Trophoblast cell (in vitro differentiated cells and primary cell): Measurements from ENCODE around the gene OGFOD2.
A peak's percentile ranks its signal among the peaks of the same experiment; 100 is the strongest.

ENCODE experiments used
- DNase-seq, 2 donors: peaks; one replicate each; pipeline ENCODE4 v3.0.0-alpha.2; 2016
- H2AFZ ChIP-seq: 2 replicates; pipeline ENCODE4 v1.6.1; 2013; ENCODE audit warnings: low read length, moderate library complexity, mild to moderate bottlenecking; ENCODE audit not compliant: insufficient read depth, poor library complexity
- H2AK5ac ChIP-seq: 2 replicates; pipeline ENCODE4 v1.6.1; 2013; ENCODE audit warnings: mild to moderate bottlenecking, low read length
- H2BK120ac ChIP-seq: 2 replicates; pipeline ENCODE4 v1.6.1; 2013; ENCODE audit warnings: low read length, mild to moderate bottlenecking, moderate library complexity; ENCODE audit not compliant: insufficient read depth, poor library complexity
- H2BK12ac ChIP-seq: 2 replicates; pipeline ENCODE4 v1.6.1; 2013; ENCODE audit warnings: mild to moderate bottlenecking, low read length, moderate library complexity
- H2BK5ac ChIP-seq: 2 replicates; pipeline ENCODE4 v1.6.1; 2013; ENCODE audit warnings: low read length, low read depth, moderate library complexity, mild to moderate bottlenecking; ENCODE audit not compliant: poor library complexity
- H3K14ac ChIP-seq: 2 replicates; pipeline ENCODE4 v1.6.1; 2013; ENCODE audit warnings: mild to moderate bottlenecking, low read length
- H3K18ac ChIP-seq: 2 replicates; pipeline ENCODE4 v1.6.1; 2013; ENCODE audit warnings: mild to moderate bottlenecking, low read length
- H3K23ac ChIP-seq: 2 replicates; pipeline ENCODE4 v1.6.1; 2013; ENCODE audit warnings: low read length
- H3K27ac ChIP-seq: 2 replicates; pipeline ENCODE4 v1.5.1; 2013; ENCODE audit warnings: low read depth, mild to moderate bottlenecking, inconsistent platforms, low read length, moderate library complexity
- H3K27me3 ChIP-seq: 2 replicates; pipeline ENCODE4 v1.6.1; 2013; ENCODE audit warnings: inconsistent platforms, mild to moderate bottlenecking, low read length, moderate library complexity; ENCODE audit not compliant: insufficient read depth
- H3K36me3 ChIP-seq, 2 experiments: 1 replicate in 1 of 2; 2 replicates in 1 of 2; pipeline ENCODE4 v1.6.1; 2013; ENCODE audit warnings: low read length in 2 of 2, mild to moderate bottlenecking in 2 of 2, moderate library complexity in 1 of 2; ENCODE audit not compliant: insufficient read depth in 2 of 2, control insufficient read depth in 1 of 2
- H3K4ac ChIP-seq: 2 replicates; pipeline ENCODE4 v1.6.1; 2013; ENCODE audit warnings: low read depth, mild to moderate bottlenecking, low read length, moderate library complexity
- H3K4me1 ChIP-seq, 2 experiments: 1 replicate in 1 of 2; 2 replicates in 1 of 2; pipeline ENCODE4 v1.6.1; 2013; ENCODE audit warnings: low read length in 2 of 2, mild to moderate bottlenecking in 2 of 2, moderate library complexity in 1 of 2; ENCODE audit not compliant: insufficient read depth in 2 of 2, control insufficient read depth in 1 of 2
- H3K4me2 ChIP-seq: 2 replicates; pipeline ENCODE4 v1.6.1; 2013; ENCODE audit warnings: inconsistent platforms, mild to moderate bottlenecking, low read length, moderate library complexity
- H3K4me3 ChIP-seq: 2 replicates; pipeline ENCODE4 v1.5.1; 2013; ENCODE audit warnings: mild to moderate bottlenecking, low read depth, low read length, inconsistent platforms
- H3K79me1 ChIP-seq: one replicate; pipeline ENCODE4 v1.6.1; 2013; ENCODE audit warnings: low read length
- H3K79me2 ChIP-seq: 2 replicates; pipeline ENCODE4 v1.6.1; 2013; ENCODE audit warnings: low read length, mild to moderate bottlenecking; ENCODE audit not compliant: control insufficient read depth, insufficient read depth, poor library complexity
- H3K9ac ChIP-seq: 2 replicates; pipeline ENCODE4 v1.6.1; 2013; ENCODE audit warnings: mild to moderate bottlenecking, low read length
- H3K9me3 ChIP-seq: 2 replicates; pipeline ENCODE4 v1.6.1; 2013; ENCODE audit warnings: low read depth, mild to moderate bottlenecking, control low read depth, inconsistent platforms, low read length; ENCODE audit not compliant: insufficient read depth
- H4K12ac ChIP-seq: 2 replicates; pipeline ENCODE4 v1.6.1; 2013; ENCODE audit warnings: low read depth, mild to moderate bottlenecking, low read length, moderate library complexity
- H4K8ac ChIP-seq: 2 replicates; pipeline ENCODE4 v1.6.1; 2013; ENCODE audit warnings: low read depth, mild to moderate bottlenecking, low read length, moderate library complexity
- H4K91ac ChIP-seq: one replicate; pipeline ENCODE4 v1.6.1; 2013; ENCODE audit warnings: low read depth, mild to moderate bottlenecking, low read length, moderate library complexity
- WGBS: extraction: QIAGEN DNeasy Blood & Tissue Kit; methylation state at CpG from one replicate; pipeline ENCODE4 v1.1.7; 2013; ENCODE audit warnings: missing lambda C conversion rate; ENCODE audit not compliant: insufficient read length, insufficient coverage; ENCODE audit errors: extremely low coverage; 5-methylcytosine and 5-hydroxymethylcytosine counted together

OGFOD2 gene

DNA sequence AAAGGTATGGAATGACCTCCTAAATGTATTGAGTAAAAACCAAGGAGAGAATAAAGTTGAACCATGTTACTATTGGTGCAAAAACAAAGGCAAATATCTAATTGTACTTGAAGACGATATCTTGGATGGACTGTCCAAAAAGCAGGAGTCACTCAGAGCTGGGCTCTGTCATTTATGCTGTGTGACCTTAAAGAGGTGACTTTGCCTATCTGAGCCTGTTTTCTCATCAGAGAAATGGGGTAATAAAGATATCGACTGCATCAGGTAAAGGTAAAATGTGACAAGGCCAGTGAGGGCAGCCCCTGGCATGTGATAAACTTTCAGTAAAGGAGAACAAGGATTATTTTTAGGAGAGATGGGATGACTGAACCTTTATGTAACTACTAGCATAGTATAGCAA lies 6.9 kb upstream of the OGFOD2 start:
- H3K4ac ChIP-seq, result no peak overlapping the region
- H3K14ac ChIP-seq, result no peak overlapping the region
- no peaks in the 10 kb centered on the region for H3K27me3 ChIP-seq
- no peak overlapping the region for H3K23ac ChIP-seq
- no peak overlapping the region for H3K9ac ChIP-seq
- H3K27ac ChIP-seq, result no peak overlapping the region
- H4K8ac ChIP-seq, result no peak overlapping the region
- H3K79me2 ChIP-seq, result no peaks in the 10 kb centered on the region
- no peak overlapping the region for H4K12ac ChIP-seq
- H3K79me1 ChIP-seq, result peaks cover 5% of the 10 kb centered on the region
- H3K36me3 ChIP-seq, result no peaks in the 10 kb centered on the region
- peaks cover 3 to 8% of the 10 kb centered on the region in 2 experiments for H3K4me1 ChIP-seq
- H3K4me2 ChIP-seq, result no peak overlapping the region
- H2AK5ac ChIP-seq, result no peak overlapping the region
- no peak overlapping the region for H2AFZ ChIP-seq
- H4K91ac ChIP-seq, result no peak overlapping the region
- DNase-seq, result no peak
- H3K4me3 ChIP-seq, result no peak overlapping the region
- no peaks in the 10 kb centered on the region for H3K9me3 ChIP-seq
- WGBS, result no CpG with 5 or more reads among the region's 2 CpGs
- no peak overlapping the region for H2BK5ac ChIP-seq
- H2BK120ac ChIP-seq, result no peak overlapping the region
- H3K18ac ChIP-seq, result no peak overlapping the region
- no peak overlapping the region for H2BK12ac ChIP-seq

GRCh38 chr12:122969676-122970075 lies 5.4 kb upstream of the OGFOD2 start:
- H4K8ac ChIP-seq, result no peak overlapping the region
- H3K27me3 ChIP-seq, result no peaks in the 10 kb centered on the region
- peak in 1 of 2 donors; percentile 28 for DNase-seq
- no peak overlapping the region for H2AK5ac ChIP-seq
- no peak overlapping the region for H2BK12ac ChIP-seq
- no peak overlapping the region for H2BK5ac ChIP-seq
- H3K4me2 ChIP-seq, result no peak overlapping the region
- H4K91ac ChIP-seq, result no peak overlapping the region
- no peak overlapping the region for H2AFZ ChIP-seq
- no peak overlapping the region for H4K12ac ChIP-seq
- peaks cover 3% of the 10 kb centered on the region for H3K79me2 ChIP-seq
- peaks cover 8 to 10% of the 10 kb centered on the region in 2 experiments for H3K4me1 ChIP-seq
- no peak overlapping the region for H3K9ac ChIP-seq
- no peak overlapping the region for H3K4ac ChIP-seq
- H3K36me3 ChIP-seq, result no peaks in the 10 kb centered on the region
- H3K9me3 ChIP-seq, result no peaks in the 10 kb centered on the region
- WGBS, result no CpG with 5 or more reads among the region's 4 CpGs
- H3K18ac ChIP-seq, result no peak overlapping the region
- H3K4me3 ChIP-seq, result no peak overlapping the region
- H3K14ac ChIP-seq, result no peak overlapping the region
- no peak overlapping the region for H3K23ac ChIP-seq
- H3K27ac ChIP-seq, result no peak overlapping the region
- H2BK120ac ChIP-seq, result no peak overlapping the region
- H3K79me1 ChIP-seq, result peaks cover 8% of the 10 kb centered on the region

DNA sequence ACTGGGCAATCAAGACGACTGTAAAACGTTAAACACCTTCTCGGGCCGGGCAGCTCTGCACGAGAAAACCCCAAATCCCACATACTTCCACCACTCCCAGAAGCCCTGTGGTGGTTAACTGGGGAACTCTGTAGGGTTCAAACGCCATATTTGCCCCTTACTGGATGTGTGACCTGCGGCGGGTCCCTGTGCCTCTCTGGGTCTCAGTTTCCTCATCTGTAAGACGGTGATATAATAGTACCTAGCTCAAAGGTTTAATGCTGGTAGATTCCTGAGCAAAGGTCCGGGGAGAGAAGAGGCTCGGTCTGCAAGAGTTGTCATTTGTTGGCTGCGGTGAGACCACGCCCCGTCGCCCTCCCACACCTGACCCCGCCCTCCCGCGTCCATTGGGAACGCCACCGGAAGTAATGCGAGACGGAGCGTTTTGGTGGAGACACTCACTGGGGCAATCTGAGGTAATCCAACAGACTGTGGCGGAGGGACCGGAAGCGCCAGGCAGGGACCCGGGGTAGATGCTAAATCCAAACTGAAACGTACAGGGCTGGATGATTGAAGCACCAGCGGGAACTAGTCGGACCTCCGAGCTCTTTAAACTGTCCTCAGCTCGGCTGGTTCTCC lies 661 bp upstream of the OGFOD2 start:
- Histone ChIP-seq H3K4me1 (peaks cover 13 to 14% of the 10 kb centered on the region in 2 experiments), H3K9me3 (peaks cover 2% of the 10 kb centered on the region), H4K8ac (peak overlapping the region; percentile 98), H2AK5ac (peak overlapping the region; percentile 50), H3K4me3 (peak overlapping the region; percentile 100), H3K14ac (peak overlapping the region; percentile 88), H4K91ac (peak overlapping the region; percentile 98), H3K9ac (peak overlapping the region; percentile 87), H3K36me3 (peaks cover 16 to 19% of the 10 kb centered on the region in 2 experiments), H3K27ac (peak overlapping the region; percentile 77), H2BK12ac (peak overlapping the region; percentile 20), H2BK5ac (peak overlapping the region; percentile 84), H3K79me2 (peaks cover 7% of the 10 kb centered on the region), H3K79me1 (peaks cover 8% of the 10 kb centered on the region), H3K4ac (peak overlapping the region; percentile 50), H3K4me2 (peak overlapping the region; percentile 94), H2AFZ (peak overlapping the region; percentile 89), H3K27me3 (no peaks in the 10 kb centered on the region), H3K18ac (peak overlapping the region; percentile 74), H2BK120ac (peak overlapping the region; percentile 95), H4K12ac (peak overlapping the region; percentile 92), H3K23ac (no peak overlapping the region)
- no CpG with 5 or more reads among the region's 32 CpGs for WGBS
- peak; percentile 98 to 100 for DNase-seq

DNA sequence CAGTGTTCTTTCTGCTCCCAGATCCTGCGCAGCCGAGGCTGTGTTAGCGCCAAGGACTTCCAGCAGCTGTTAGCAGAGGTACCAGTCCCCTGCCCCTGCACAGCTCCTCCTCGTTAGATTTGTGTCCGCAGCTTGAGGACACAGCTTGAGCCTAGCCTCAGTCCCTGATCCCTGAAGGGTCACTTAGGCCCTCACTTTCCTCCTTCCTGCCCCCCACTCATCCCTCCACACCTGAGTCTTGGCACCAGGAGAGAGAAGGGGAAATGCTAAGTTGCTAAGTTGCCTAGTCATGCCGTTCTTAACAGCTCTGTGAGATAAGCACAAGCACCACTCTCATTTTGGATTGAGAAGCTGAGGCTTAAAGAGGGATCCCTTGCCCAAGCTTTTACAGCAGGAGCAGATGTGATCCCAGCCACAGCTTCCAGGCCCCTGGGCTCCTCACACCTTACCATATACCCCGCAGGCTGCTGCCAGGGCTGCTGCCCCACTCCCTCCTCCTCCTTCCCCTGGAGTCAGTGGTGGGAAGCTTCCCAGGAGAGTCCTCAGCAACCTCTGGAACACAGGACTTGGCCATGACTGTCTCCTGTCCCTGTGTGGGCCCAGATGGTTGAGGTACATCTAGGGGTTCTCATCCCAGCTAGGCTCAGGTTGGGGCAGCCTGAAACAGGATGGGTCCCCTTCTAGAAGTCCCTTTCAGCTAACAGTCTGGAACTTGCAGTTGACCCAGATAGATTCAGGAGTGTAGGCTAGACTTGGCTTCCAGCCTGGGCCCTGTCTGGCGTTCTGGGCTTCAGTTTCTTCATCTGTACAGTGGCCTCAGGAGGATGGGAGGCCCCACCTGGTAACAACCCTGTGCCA lies 975 bp downstream of the OGFOD2 start:
- H4K12ac ChIP-seq, result peak overlapping the region; percentile 21
- peak overlapping the region; percentile 100 for H3K4me3 ChIP-seq
- WGBS, result no CpG with 5 or more reads among the region's 8 CpGs
- H3K36me3 ChIP-seq, result peaks cover 16 to 19% of the 10 kb centered on the region in 2 experiments
- DNase-seq, result no peak
- H2BK12ac ChIP-seq, result no peak overlapping the region
- H3K18ac ChIP-seq, result peak overlapping the region; percentile 18
- no peak overlapping the region for H2BK5ac ChIP-seq
- H3K23ac ChIP-seq, result no peak overlapping the region
- H3K4me2 ChIP-seq, result peak overlapping the region; percentile 94
- peaks cover 18% of the 10 kb centered on the region for H3K79me1 ChIP-seq
- peak overlapping the region; percentile 16 for H2BK120ac ChIP-seq
- H3K27me3 ChIP-seq, result no peaks in the 10 kb centered on the region
- peak overlapping the region; percentile 44 for H2AK5ac ChIP-seq
- no peak overlapping the region for H3K27ac ChIP-seq
- H3K14ac ChIP-seq, result peak overlapping the region; percentile 77
- H4K8ac ChIP-seq, result peak overlapping the region; percentile 75
- peaks cover 18 to 20% of the 10 kb centered on the region in 2 experiments for H3K4me1 ChIP-seq
- peaks cover 2% of the 10 kb centered on the region for H3K9me3 ChIP-seq
- H4K91ac ChIP-seq, result peak overlapping the region; percentile 22
- H3K4ac ChIP-seq, result peak overlapping the region; percentile 49
- no peak overlapping the region for H2AFZ ChIP-seq
- H3K79me2 ChIP-seq, result peaks cover 17% of the 10 kb centered on the region
- peak overlapping the region; percentile 98 for H3K9ac ChIP-seq
